Glomerular endothelial cell (primary cell): Measurements from ENCODE around the gene PKN1. TPM values are rescaled to one million over a fixed set of nuclear protein-coding genes. Genes with fewer than 3 reads are reported as not detected.
A peak's percentile ranks its signal among the peaks of the same experiment; 100 is the strongest.

Experiments
- DNase-seq: peaks from one replicate; pipeline ENCODE4 v3.0.0-alpha.2; 2011; ENCODE audit warnings: low read depth, low spot score; ENCODE audit errors: extremely low read depth
- total RNA-seq: library from RNA; depleted of rRNA; stranded (reverse); fragments of >200 nt; gene quantifications from 2 replicates; pipeline ENCODE4 v1.2.3, GENCODE V29; 2015

The PKN1 gene
- total RNA-seq, 1 donor from 2014 or later, result 300 TPM

DNA sequence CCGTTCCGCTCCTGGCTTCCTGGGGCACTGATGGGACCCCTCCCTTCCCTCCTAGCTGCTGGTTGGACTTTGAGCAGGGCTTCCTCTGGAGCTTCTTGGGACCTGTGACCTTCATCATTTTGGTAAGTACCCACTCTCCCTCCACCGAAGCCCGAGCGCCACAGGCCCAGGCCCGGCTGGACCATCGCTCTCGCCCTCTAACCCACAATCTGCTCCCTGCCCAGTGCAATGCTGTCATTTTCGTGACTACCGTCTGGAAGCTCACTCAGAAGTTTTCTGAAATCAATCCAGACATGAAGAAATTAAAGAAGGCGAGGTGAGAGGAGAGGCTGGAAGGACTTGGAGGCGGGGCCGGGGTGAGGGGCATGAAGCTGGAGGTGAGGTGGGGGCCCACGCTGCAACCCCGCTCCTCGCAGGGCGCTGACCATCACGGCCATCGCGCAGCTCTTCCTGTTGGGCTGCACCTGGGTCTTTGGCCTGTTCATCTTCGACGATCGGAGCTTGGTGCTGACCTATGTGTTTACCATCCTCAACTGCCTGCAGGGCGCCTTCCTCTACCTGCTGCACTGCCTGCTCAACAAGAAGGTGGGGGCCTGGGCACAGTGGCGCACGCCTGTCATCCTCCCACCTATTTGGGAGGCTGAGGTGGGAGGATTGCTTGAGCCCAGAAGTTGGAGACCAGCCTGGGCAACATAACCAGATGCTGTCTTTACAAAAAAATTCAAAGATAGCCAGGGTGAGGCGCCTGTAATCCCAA is 26.3 kb upstream of the PKN1 start:
- DNase-seq, result no peak

DNA sequence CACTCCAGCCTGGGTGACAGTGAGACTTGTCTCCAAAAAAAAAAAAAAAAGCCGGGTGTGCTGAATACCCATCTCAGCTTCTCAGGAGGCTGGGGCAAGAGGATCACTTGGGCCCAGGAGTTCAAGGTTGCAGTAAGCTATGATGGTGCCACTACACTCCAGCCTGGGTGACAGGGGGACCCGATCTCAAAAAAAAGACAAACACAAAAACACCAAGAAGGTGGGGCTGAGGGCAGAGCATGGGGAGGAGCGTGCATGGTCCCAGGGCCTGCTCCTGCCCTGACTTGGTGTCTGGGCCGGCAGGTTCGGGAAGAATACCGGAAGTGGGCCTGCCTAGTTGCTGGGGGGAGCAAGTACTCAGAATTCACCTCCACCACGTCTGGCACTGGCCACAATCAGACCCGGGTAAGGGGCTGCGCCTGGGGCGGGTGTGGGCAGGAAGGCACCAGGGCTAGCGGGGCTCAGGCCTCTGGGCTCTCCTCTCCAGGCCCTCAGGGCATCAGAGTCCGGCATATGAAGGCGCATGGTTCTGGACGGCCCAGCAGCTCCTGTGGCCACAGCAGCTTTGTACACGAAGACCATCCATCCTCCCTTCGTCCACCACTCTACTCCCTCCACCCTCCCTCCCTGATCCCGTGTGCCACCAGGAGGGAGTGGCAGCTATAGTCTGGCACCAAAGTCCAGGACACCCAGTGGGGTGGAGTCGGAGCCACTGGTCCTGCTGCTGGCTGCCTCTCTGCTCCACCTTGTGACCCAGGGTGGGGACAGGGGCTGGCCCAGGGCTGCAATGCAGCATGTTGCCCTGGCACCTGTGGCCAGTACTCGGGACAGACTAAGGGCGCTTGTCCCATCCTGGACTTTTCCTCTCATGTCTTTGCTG is 25.3 kb upstream of the PKN1 start:
- no peak for DNase-seq

GRCh38 chr19:14408491-14409145 is 24.5 kb upstream of the PKN1 start:
- no peak for DNase-seq

DNA sequence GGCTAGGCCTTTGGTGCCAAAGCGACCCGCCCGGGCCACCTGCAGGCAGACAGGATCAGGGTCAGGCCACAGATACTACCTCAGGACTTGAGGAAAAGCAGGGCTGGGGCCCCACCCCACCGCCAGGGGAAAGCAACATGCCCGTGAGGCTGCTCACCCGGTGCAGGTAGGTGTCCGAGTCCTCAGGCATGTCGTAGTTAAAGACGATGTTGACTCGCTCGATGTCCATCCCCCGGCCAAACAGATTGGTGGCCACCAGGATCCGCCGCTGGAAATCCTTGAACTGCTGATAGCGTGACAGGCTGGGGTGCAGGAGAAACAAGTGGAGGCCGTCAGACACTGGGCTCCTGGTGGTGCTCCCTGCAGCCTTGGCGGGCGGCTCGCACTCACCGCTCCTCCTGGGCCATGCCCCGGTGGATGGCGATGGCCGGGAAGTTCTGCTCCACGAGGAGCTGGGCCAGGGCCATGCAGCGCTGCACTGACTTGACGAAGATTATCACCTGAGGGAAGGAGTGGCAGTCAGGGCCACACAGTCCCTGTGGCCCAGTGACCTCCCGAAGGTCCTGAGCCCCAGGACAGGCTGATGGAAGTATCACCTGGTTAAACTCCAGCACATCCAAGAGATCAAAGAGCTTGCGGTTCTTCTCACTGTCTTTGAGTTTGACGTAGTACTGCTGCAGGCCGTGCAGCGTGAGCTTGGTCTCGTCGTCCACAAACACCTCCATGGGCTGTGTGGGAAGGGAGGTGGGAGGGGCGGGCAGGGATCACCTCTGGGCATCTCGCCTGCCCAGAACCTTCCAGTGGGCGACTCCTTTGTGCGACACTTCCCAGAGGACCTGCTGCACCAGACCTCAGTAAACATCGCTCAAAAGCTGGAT is 23.7 kb upstream of the PKN1 start:
- DNase-seq, result no peak

DNA sequence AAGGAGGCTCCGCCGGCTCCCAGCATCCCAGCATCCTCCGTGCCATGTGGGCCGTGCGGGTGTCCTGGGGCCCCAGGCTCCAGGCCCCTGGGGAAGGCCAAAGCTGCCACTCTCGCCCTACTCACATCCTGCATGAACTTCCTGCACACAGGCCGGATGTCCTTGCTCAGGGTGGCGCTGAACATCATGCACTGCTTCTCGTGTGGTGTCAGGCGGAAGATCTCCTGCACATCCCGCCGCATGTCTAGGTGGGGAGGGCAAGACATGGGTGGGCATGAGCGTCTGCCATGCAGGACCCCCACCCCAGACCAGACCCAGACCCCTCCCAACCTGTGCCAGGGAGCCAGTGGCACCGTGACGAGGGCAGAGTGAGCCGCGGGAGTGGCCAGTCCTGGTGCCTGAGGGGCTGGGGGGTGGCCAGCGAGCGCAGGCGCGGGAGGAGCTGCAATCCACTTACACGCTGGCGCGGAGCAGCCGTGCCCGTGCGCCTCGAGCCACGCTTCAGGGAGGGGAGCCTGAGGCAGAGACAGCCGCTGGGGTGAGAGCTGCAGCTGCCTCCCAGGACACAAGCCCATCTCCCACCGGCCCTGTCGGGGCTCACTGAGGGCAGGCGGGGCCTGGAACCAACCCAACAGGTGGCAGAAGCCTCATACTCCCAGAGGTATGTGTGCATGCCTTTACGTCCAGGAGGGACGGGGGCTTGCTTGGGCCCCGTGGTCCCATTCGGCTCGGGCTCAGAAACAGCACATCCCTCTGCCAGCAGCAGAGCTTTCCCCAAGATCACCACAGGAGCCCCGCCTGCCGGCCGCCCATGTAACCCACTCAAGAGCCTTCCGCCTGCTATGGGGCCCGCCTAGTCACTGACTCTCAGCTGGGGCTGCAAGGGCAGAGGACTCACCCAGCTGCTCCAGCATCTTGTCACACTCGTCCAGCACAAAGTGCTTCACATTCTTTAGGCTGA is 22.7 kb upstream of the PKN1 start:
- no peak for DNase-seq

DNA sequence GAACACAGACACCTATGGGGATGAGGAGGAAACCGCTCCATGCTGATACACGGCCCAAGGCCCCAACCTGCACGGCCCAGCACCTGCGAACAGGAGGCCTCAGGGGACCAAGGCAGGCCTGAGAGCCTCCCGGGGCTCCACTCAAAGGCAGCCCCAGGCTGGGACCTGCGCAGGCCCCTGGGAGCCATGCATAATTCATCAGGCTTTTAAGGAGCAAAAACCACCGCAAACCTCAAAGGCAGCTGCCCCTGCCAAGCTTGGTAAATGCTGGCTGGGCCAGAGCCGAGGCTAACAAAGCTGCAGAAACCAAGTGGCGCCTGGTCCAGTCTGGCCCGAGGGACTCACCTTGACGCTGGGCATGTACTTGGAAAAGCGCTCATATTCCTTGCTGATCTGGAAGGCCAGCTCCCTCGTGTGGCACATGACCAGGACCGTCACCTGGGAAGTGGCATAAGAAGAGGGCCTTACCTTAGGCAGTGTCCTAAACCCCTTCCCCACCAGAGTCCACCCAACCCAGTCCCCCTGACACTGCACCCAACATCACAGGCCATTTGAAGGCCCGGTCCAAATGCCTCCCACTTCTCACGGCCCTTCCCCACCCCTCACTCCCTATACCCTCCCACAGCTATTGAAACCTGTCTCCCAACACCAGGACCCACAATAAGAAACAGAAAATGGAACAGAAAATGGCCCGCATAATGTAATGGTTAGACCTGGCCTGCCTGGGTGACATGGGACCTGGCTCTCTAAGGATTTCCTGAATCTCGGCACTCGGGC is 21.8 kb upstream of the PKN1 start:
- DNase-seq, result no peak

DNA sequence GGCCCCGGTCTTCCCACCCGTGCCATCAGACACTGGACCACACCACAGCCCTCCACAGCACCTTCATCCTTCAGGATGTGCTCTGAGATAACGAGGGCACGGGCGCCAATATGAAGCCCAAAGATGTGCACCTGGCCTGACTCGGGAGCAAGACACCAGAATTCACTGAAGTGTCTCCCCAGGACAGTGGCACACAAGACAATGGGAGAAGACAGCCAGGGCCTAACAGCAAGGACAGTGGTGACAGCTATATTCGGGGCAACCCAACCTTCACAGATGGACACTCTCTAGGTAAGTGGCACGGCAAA is 21.2 kb upstream of the PKN1 start:
- no peak for DNase-seq

DNA sequence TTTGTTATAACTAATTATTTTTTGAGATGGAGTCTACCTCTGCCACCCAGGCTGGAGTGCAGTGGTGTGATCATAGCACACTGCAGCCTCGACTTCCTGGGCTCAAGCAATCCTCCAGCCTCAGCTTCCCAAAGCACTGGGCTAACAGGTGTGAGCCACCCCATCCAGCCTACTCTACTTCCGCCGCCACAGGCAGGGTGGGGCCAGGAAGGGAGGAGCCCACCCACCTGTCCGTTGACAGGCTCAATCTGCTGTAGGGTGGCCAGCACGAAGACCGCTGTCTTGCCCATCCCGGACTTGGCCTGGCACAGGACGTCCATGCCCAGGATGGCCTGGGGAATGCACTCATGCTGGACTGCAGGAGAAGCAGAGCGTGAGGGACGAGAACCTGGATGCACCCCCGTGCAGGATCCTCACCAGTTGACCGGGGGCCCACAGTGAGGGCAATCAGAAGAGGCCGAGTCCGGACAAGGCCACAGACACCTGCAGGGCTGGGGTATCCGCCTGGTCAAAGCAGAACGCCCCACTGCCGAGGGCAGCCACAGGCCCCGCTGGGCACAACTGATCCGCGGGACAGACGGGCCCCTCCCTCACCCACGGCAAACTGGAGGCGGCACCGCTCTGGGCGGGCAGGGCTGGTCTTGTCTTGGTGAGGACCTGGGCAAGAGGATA is 20.6 kb upstream of the PKN1 start:
- DNase-seq, result no peak

DNA sequence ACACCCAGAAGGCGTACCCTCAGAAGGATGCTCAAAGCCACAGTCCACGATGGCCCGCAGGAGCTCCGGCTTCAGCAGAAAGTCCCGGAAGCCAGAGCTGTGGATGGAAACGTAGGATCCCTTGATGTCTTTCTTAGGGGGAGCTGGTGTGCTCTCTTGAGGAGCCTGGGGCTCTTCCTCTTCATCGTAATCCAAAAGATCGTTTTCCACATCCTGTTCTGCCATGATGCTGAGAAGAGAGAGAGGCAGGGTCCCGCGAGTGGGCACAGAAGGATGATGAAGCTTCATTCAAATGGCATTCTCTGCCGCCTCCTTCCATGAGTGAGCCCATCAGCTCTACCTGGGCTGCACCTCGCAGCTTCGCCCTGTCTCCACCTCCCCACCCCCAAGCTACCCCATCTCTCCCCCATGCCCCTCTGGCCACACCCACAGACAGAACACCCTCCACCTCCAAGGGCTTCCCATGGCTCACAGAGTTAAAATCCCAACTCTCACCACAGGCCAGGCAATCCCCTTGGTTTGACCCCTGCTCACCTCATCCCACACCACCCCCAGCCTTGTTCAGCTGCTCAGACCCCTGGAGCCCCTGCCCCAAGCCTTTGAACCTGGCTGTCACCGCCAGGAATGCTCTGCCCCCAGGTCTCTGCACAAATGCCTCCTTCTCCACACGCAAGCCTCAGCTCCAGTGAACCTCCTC is 20.0 kb upstream of the PKN1 start:
- no peak for DNase-seq

GRCh38 chr19:14413693-14414181 is 19.4 kb upstream of the PKN1 start:
- no peak for DNase-seq

DNA sequence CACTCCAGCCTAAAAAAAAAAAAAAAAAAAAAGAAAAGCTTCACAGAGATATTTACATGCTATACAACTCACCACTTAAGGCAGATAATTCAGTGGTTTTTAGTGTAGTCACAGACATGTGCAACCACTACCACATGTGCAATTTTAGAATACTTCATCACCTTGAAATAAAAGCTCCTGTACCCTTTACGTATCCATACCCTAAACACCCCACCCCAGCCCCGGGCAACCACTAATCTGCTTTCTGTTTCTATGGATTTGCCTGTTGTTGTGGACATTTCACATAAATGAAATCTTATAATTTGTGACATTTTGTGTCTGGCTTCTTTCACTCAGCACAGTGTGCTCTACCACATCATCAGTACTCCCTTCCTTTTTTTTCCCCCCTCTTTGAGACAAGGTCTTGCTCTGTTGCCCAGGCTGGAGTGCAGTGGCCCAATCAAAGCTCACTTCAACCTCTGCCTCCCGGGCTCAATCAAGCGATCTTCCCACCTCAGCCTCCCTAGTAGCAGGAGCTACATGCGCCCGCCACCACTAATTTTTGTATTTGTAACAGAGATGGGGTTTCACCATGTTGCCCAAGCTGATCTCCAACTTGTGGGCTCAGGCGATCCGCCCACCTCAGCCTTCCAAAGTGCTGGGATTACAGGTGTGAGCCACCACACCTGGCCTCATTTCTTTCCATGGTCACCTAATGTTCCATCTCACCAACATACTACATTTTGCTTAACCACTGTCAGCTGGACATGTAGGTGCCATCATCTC is 18.0 kb upstream of the PKN1 start:
- no peak for DNase-seq

- DNase-seq, result no peak
Observed at GRCh38 chr19:14416817-14417231, 16.3 kb upstream of the PKN1 start.

- DNase-seq, result no peak
Observed at GRCh38 chr19:14418856-14419105, 14.3 kb upstream of the PKN1 start.

GRCh38 chr19:14419106-14419813 is 13.8 kb upstream of the PKN1 start, which contains the start of gene DDX39A:
DDX39A (minus strand) TSS chr19:14419341; CDS start chr19:14413220, 6,121 bp downstream.
- DNase-seq, result peak; percentile 97

- no peak for DNase-seq
Observed at GRCh38 chr19:14425696-14426138, 7.4 kb upstream of the PKN1 start.

- DNase-seq, result no peak
Observed at GRCh38 chr19:14427461-14427860, 5.6 kb upstream of the PKN1 start.
